AG04449 (cell line): ENCODE measurements around the gene KIF13A.
"Not testable (repeated sequence)": the region's sequence is repeated elsewhere in the genome, so short reads cannot be mapped to it uniquely, and the experiment has no call there.

Source experiments
- CTCF ChIA-PET: fragments of 350-600 bp; formaldehyde crosslinking; extraction: SDS; loops from one replicate; lab custom pipeline; 2021; ENCODE audit warnings: antibody characterized with exemption; lab: Yijun Ruan, JAX
- POLR2A ChIA-PET: fragments of 400-600, 350-600 bp; formaldehyde crosslinking; extraction: SDS; loops from one replicate; lab custom pipeline; 2020; ENCODE audit warnings: antibody characterized with exemption, inconsistent platforms; lab: Yijun Ruan, JAX
- DNase-seq: peaks from one replicate; pipeline ENCODE4 v3.0.0-alpha.2; 2010; ENCODE audit warnings: low read depth, low spot score
- H3K4me3 ChIP-seq: 2 replicates; pipeline ENCODE4 v1.5.1; 2011; ENCODE audit warnings: low read depth, mild to moderate bottlenecking, control low read depth, low read length
- TF ChIP-seq, protein P1 (sequence below): IDR thresholded peaks from one replicate; pipeline ENCODE4 v1.5.1; 2011; ENCODE audit warnings: mild to moderate bottlenecking, moderate library complexity, low read length, control low read depth, inconsistent platforms; ENCODE audit not compliant: insufficient read depth; ENCODE audit errors: missing control alignments

Gene KIF13A

DNA sequence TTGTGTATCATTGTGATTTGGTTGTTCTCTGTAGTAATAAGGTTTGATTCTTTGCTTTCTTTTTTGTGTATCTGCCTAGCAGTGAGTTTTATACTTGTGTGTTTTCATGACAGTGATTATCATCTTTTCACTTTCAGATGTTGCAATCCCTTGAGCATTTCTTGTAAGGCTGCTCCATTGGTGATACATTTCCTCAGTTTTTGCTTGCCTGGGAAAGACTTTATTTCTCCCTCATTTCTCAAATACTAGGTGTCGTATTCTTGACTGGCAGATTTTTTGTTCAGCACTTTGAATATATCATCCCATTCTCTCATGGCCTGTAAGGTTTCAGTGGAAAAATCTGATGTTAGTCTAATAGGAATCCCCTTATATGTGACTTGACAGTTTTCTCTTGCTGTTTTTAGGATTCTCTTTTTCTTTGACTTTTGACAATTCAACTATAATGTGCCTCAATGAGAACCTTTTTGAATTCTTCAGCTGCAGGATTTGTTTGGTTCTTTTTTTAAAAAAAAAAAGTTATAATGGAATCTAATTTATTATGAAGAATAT lies 249.7 kb downstream of the KIF13A start:
- no peak for DNase-seq
- H3K4me3 ChIP-seq: no peak overlapping the region
- TF ChIP-seq, protein P1, sequence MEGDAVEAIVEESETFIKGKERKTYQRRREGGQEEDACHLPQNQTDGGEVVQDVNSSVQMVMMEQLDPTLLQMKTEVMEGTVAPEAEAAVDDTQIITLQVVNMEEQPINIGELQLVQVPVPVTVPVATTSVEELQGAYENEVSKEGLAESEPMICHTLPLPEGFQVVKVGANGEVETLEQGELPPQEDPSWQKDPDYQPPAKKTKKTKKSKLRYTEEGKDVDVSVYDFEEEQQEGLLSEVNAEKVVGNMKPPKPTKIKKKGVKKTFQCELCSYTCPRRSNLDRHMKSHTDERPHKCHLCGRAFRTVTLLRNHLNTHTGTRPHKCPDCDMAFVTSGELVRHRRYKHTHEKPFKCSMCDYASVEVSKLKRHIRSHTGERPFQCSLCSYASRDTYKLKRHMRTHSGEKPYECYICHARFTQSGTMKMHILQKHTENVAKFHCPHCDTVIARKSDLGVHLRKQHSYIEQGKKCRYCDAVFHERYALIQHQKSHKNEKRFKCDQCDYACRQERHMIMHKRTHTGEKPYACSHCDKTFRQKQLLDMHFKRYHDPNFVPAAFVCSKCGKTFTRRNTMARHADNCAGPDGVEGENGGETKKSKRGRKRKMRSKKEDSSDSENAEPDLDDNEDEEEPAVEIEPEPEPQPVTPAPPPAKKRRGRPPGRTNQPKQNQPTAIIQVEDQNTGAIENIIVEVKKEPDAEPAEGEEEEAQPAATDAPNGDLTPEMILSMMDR: no peak
- ChIA-PET CTCF (no interaction called here), POLR2A (no interaction called here)

DNA sequence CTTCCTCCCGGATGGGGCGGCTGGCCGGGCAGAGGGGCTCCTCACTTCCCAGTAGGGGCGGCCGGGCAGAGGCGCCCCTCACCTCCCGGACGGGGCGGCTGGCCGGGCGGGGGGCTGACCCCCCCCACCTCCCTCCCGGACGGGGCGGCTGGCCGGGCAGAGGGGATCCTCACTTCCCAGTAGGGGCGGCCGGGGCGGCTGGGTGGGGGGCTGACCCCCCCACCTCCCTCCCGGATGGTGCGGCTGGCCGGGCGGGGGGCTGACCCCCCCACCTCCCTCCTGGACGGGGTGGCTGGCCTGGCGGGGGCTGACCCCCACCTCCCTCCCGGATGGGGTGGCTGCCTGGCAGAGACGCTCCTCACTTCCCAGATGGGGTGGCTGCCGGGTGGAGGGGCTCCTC lies 252.1 kb downstream of the KIF13A start:
- CTCF ChIA-PET, POLR2A ChIA-PET, DNase-seq, H3K4me3 ChIP-seq: not testable (repeated sequence)

DNA sequence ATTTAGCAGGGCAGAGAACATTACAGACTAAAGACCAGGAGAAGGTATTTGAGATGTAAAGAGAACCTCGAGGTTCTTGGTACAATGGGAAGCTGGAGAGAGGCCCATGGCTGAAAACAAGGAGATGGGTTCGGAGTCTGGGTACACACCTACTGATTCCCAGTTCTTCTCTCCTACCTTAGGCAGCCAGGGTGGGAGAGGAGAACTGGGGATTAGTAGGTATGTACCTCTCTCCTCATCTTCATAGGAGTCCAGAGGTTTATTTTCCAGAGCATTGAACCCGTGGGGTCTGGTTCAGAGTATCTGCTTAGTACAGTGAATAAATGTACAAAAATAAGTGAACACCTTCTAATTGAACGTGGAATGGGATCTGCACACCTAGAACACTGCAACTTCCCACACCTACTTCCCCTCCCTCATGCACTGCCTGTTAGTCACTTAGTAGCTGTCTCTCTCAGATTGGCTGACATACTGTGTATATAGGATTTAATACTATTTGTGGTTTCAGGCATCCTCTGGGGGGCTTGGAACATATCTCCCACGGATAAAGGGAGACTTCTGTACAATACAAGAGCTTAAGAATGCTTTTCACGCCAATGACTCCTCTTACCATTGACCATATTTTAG lies 257.2 kb downstream of the KIF13A start:
- DNase-seq: no peak
- CTCF ChIA-PET: interaction anchor here (1.2 kb wide), 1 partner anchor 32 kb away, joined by 3 read pairs; no protein-coding TSS in a partner anchor
- no peak overlapping the region for H3K4me3 ChIP-seq
- POLR2A ChIA-PET: no interaction called here
- TF ChIP-seq, protein P1: no peak

DNA sequence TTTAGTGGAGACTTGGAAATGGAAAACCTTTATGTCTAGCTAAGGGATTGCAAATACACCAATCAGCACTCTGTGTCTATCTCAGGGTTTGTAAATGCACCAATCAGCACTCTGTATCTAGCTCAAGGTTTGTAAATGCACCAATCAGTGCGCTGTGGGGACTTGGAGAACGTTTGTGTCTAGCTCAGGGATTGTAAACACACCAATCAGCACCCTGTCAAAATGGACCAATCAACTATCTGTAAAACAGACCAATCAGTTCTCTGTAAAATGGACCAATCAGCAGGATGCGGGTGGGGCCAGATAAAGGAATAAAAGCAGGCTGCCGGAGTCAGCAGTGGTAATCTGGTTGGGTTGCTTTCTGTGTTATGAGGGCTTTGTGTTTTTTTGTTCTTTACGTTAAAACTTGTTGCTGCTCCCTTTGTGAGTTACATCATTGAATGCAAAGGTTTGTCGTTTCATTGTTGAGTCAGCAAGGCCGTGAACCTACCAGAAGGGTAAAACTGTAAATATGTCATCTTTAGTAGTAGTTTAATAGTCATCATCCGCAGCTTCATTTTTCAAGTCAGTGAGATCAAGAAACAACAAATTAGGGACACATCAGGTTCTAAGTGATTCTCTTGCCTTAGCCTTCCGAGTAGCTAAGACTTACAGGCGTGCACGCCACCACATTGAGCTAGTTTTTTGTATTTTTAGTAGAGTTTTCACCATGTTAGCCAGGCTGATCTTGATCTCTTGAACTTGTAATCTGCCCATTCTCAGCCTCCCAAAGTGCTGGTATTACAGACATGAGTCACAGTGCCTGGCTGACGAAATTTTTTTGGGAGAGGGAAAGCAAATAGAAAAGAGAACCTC lies 258.0 kb downstream of the KIF13A start:
- ChIA-PET CTCF (interaction anchor here (1.2 kb wide), 1 partner anchor 31 kb away, joined by 3 read pairs; no protein-coding TSS in a partner anchor), POLR2A (no interaction called here)

DNA sequence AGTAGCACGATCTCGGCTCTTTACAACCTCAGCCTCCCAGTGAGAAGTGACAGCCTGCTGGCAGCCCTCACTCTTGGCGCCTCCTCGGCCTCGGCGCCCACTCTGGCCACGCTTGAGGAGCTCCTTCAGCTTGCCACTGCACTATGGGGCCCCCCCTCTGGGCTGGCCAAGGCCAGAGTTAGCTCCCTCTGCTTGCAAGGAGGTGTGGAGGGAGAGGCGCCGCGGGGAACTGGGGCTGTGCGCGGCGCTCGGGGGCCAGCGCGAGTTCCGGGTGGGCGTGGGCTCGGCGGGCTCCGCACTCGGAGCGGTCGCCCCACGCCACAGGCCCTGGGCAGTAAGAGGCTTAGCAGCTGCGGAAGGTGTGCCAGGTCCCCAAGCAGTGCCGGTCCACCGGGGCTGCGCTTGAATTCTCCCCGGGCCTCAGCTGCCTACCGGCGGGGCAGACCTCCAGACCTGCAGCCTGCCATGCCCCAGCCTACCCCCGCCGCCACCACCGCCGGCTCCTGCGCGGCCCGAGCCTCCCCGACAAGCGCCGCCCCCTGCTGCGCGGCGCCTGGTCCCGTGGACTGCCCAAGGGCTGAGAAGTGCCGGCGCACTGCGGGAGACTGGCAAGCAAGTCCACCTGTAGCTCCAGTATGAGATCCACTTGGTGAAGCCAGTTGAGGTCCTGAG lies 258.7 kb downstream of the KIF13A start:
- ChIA-PET POLR2A (no interaction called here), CTCF (interaction anchor here (1.2 kb wide), 1 partner anchor 30 kb away, joined by 3 read pairs; no protein-coding TSS in a partner anchor)
- DNase-seq: no peak
- no peak overlapping the region for H3K4me3 ChIP-seq
- TF ChIP-seq, protein P1: no peak

More for the DNA sequence above, 258.0 kb downstream of the KIF13A start:
- TF ChIP-seq, protein P1: no peak
- no peak overlapping the region for H3K4me3 ChIP-seq
- DNase-seq: no peak

DNA sequence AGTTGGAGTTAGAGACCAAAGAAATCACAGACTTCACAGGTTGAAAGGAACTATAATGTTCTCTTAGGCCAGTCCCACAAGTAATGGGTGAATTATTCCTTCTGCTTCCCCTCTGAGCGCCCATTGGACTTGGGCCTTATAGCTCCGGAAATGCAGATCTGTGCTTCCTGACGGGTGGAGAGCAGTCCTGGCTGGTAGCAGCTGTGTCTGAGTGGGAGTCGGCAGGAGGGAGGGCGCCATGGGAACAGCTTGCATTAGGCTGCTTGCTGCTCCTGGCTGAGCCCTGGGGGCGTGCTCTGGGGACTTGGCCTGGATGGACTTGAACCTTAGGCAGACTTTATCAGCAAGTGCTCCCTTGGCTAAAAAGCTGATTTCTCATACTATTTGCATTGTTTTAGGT lies 262.4 kb downstream of the KIF13A start:
- ChIA-PET CTCF (interaction anchor here (1.2 kb wide), 1 partner anchor 9 kb away, joined by 3 read pairs; no protein-coding TSS in a partner anchor), POLR2A (no interaction called here)
- no peak overlapping the region for H3K4me3 ChIP-seq
- TF ChIP-seq, protein P1: no peak
- no peak for DNase-seq
